Heart left ventricle (tissue), 13 donors: Measurements from ENCODE around the gene TMEM147.

ENCODE experiments used
- POLR2A ChIP-seq, 2 donors: fragments of 450-650 bp; IDR thresholded peaks; one replicate each; pipeline ENCODE4 v1.6.1; 2017; ENCODE audit warnings: antibody characterized with exemption in 2 of 2, mild to moderate bottlenecking in 2 of 2, moderate library complexity in 2 of 2
- TF ChIP-seq, protein P1 (sequence below), 12 donors: fragments of 200-600 bp; sonication (generic) in 4 of 12; IDR thresholded peaks; one replicate each; pipeline versions ENCODE4 v1.5.0 to v1.8.0; 2018 to 2022; ENCODE audit warnings: antibody characterized with exemption in 12 of 12, mild to moderate bottlenecking in 5 of 12
- donor health status: ischemic (EF 13 %, LVEDD 7.1; RV severe dilation, severe dysfunction).
- donor health status: DM: no; HTN: yes; CAD: no.
- donor health status: DM: no; HTN: no; CAD: no.
- donor health status: ischemic (EF 25% LVEDD 6.9; RV normal size, moderate dysfunction).
- donor health status: ischemic (EF 25% LVEDD 5.7; RV mildly dilated, moderate dysfunction).
- donor health status: ischemic (EF 35%, LVEDD 5.7; RV mildly dilated, moderate dysfunction).
- donor health status: nonischemic (EF 11% LVEDD 7.7; RV severe dilation, severe dysfunction).
- donor health status: DM: yes; HTN: yes; CAD: no.
- donor health status: PGD.
- donor health status: ischemic (EF 29% LVEDD 5.4; RV normal size, mild dysfunction).
- donor health status: nonischemic (EF 23%, LVEDD 6.1; RV moderate dilation, normal function).

DNA sequence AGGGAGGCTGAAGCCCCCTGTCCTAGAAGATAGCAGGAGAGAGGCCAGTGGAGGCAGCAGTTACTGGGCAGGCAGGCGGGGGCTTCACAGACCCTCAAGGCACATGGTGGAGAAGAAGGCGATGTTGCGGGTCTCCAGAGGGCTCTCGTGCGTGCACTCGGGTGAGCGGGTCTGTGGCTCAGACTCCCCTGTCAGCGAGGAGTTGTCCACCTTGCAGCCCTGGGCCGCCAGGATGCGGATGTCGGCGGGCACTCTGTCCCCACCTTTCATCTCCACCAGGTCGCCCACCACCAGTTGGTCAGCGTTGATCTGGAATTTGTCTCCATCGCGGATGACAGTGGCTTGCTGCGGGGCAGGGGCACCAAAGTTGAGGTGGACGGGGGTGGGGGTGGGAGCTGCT, 14.8 kb downstream of the TMEM147 start:
- TF ChIP-seq, protein P1, sequence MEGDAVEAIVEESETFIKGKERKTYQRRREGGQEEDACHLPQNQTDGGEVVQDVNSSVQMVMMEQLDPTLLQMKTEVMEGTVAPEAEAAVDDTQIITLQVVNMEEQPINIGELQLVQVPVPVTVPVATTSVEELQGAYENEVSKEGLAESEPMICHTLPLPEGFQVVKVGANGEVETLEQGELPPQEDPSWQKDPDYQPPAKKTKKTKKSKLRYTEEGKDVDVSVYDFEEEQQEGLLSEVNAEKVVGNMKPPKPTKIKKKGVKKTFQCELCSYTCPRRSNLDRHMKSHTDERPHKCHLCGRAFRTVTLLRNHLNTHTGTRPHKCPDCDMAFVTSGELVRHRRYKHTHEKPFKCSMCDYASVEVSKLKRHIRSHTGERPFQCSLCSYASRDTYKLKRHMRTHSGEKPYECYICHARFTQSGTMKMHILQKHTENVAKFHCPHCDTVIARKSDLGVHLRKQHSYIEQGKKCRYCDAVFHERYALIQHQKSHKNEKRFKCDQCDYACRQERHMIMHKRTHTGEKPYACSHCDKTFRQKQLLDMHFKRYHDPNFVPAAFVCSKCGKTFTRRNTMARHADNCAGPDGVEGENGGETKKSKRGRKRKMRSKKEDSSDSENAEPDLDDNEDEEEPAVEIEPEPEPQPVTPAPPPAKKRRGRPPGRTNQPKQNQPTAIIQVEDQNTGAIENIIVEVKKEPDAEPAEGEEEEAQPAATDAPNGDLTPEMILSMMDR (IDR thresholded peaks at IDR 0.05), result no peak
- no peak for TF ChIP-seq POLR2A (IDR thresholded peaks at IDR 0.05)
